Measurements from ENCODE around the gene SEC23B. TPM values are rescaled to one million over a fixed set of nuclear protein-coding genes. Genes with fewer than 3 reads are reported as not detected.

The SEC23B gene
- total and polyA plus RNA-seq, 10 of the 15 experiments (the other 5 are each of a cell fraction or from before 2014, with no cell fraction given): 49.1 to 121 (median 75.6) TPM

DNA sequence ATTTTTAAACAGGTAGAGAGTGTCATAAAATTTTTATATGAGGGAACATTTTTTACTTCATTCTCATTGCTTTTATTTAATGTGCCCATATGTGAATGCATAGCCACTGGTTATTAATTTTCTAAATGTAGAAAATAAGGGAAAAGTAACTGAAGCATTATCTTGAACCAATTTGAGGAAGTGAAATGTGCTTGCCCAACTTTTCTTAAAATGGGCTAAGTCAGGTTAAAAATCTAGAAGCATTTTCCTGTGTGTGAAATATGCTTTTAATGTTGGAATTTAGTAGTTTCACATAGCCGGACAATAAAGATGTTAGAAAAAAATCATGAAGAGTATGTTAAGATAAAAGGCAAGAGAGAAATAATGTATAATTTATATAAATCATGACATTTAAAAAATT, 3.8 kb downstream of the SEC23B start:
- Histone ChIP-seq H3K27ac (ENCODE audit: control insufficient read depth, insufficient read depth) (no peak overlapping the region), H3K27me3 (replicated peaks in 1 of 2; ENCODE audit: control insufficient read depth in 2 of 2, insufficient read depth in 2 of 2, low read length in 1 of 2) (no peaks in the 10 kb centered on the region), H3K9me3 (replicated peaks; ENCODE audit: control insufficient read depth, insufficient read depth, low read length) (no peaks in the 10 kb centered on the region), H2AFZ (ENCODE audit: control insufficient read depth, low read depth, low read length) (no peak overlapping the region), H3K9ac (ENCODE audit: control insufficient read depth, insufficient read depth, low read length) (no peak overlapping the region), H3K4me2 (ENCODE audit: control insufficient read depth, insufficient read depth) (no peak overlapping the region; the same call in none of the 2 replicates), H3K4me1 (ENCODE audit: control insufficient read depth, insufficient read depth, low read length) (no peaks in the 10 kb centered on the region), H3K4me3 (no peak overlapping the region), H4K20me1 (ENCODE audit: control insufficient read depth, insufficient read depth) (no peaks in the 10 kb centered on the region), H3K36me3 (ENCODE audit: control insufficient read depth in 2 of 2, insufficient read depth in 2 of 2, low read length in 1 of 2) (peaks cover 3 to 22% of the 10 kb centered on the region in 2 experiments), H3K79me2 (ENCODE audit: control insufficient read depth, insufficient read depth, low read length) (peaks cover 19% of the 10 kb centered on the region)
- POLR2A ChIA-PET: interaction anchor here (0.7 kb wide), 1 partner anchor 15 kb away, joined by 3 read pairs; the partner anchor contains the start of gene RBBP9
- RAD21 ChIA-PET (ENCODE audit: unreplicated experiment): no interaction called here
- DNase-seq (ENCODE audit: low read depth, low spot score) (no peak), ATAC-seq (no peak), FAIRE-seq (no peak)
- 88% methylated on average over 1 of the region's 1 CpG for WGBS (ENCODE audit: insufficient coverage, insufficient replicate concordance, low lambda C conversion rate, missing lambda C conversion rate)
- BruUV-seq (replicated peaks): no TSS peak
- SMC1A ChIA-PET (ENCODE audit: uncharacterized antibody, unreplicated experiment): no interaction called here
- in situ Hi-C loops (cut with MboI): loop anchor here (25.0 kb wide), 1 partner anchor 1501 kb away; the partner anchor contains the start of gene NAA20
- intact Hi-C loops (cut with micrococcal nuclease; ENCODE audit: unreplicated experiment): no loop called here
- CTCF ChIA-PET: no interaction called here
- no peak for TF ChIP-seq SIX5 (IDR thresholded peaks at IDR 0.05; ENCODE audit: low read depth, low read length, severe bottlenecking)
- peak; percentile 71; the same call in 1 of the 2 replicates for TF ChIP-seq SPI1 (IDR thresholded peaks at IDR 0.05; ENCODE audit: borderline replicate concordance, insufficient read depth, low read depth, low read length)

DNA sequence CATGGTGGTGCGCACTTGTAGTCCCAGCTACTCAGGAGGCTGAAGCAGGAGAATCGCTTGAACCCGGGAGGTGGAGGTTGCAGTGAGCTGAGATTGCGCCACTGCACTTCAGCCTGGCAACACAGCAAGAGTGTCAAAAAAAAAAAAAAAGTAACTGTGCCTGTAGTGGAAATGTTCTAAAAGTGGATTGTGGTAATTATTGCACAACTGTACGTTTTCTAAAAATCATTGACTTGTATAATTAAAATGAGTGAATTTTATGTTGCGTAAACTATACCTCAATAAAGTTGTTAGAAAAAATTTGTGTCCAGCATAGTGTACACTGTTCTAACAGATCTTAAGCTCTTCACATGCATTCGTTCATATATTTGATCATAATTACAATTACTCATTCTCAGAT, 5.5 kb downstream of the SEC23B start:
- no peak overlapping the region for H3K27ac ChIP-seq (ENCODE audit: control insufficient read depth, insufficient read depth)
- H3K4me2 ChIP-seq (ENCODE audit: control insufficient read depth, insufficient read depth): no peak overlapping the region
- H3K27me3 ChIP-seq (replicated peaks in 1 of 2; ENCODE audit: control insufficient read depth in 2 of 2, insufficient read depth in 2 of 2, low read length in 1 of 2): no peaks in the 10 kb centered on the region
- no peaks in the 10 kb centered on the region for H3K4me1 ChIP-seq (ENCODE audit: control insufficient read depth, insufficient read depth, low read length)
- BruUV-seq (replicated peaks): no TSS peak
- DNase-seq (ENCODE audit: low read depth, low spot score) (no peak), FAIRE-seq (no peak), ATAC-seq (no peak)
- H3K36me3 ChIP-seq (ENCODE audit: control insufficient read depth in 2 of 2, insufficient read depth in 2 of 2, low read length in 1 of 2): peaks cover 3 to 29% of the 10 kb centered on the region in 2 experiments
- in situ Hi-C loops (cut with MboI): loop anchor here (25.0 kb wide), 1 partner anchor 1499 kb away; the partner anchor contains the start of gene NAA20
- no peak overlapping the region for H2AFZ ChIP-seq (ENCODE audit: control insufficient read depth, low read depth, low read length)
- intact Hi-C loops (cut with micrococcal nuclease; ENCODE audit: unreplicated experiment): no loop called here
- no peak overlapping the region for H3K4me3 ChIP-seq
- CTCF ChIA-PET: no interaction called here
- SMC1A ChIA-PET (ENCODE audit: uncharacterized antibody, unreplicated experiment): interaction anchor here (1.0 to 2.7 kb wide), 2 partner anchors 16 to 46 kb away, joined by 3 to 5 read pairs; partner anchors contain the start of genes DZANK1 and POLR3F
- no peak for TF ChIP-seq REST (IDR thresholded peaks at IDR 0.05; ENCODE audit: low read depth, low read length)
- no peak for TF ChIP-seq ZBTB33 (IDR thresholded peaks at IDR 0.05)
- no peak for TF ChIP-seq NFYB (IDR thresholded peaks at IDR 0.05; ENCODE audit: insufficient read depth, low read depth, low read length)
- TF ChIP-seq IRF4 (IDR thresholded peaks at IDR 0.05; ENCODE audit: low read depth, low read length): no peak
- TF ChIP-seq SREBF1 (IDR thresholded peaks at IDR 0.05; ENCODE audit: low read length): no peak
- H3K9ac ChIP-seq (ENCODE audit: control insufficient read depth, insufficient read depth, low read length): no peak overlapping the region
- peaks cover 16% of the 10 kb centered on the region for H3K79me2 ChIP-seq (ENCODE audit: control insufficient read depth, insufficient read depth, low read length)
- H3K9me3 ChIP-seq (replicated peaks; ENCODE audit: control insufficient read depth, insufficient read depth, low read length): no peaks in the 10 kb centered on the region
- POLR2A ChIA-PET: interaction anchor here (0.6 kb wide), 1 partner anchor 34 kb away, joined by 3 read pairs; no protein-coding TSS in a partner anchor
- RAD21 ChIA-PET (ENCODE audit: unreplicated experiment): no interaction called here
- WGBS (ENCODE audit: insufficient coverage, insufficient replicate concordance, low lambda C conversion rate, missing lambda C conversion rate): 98% methylated on average over 7 of the region's 7 CpGs
- H4K20me1 ChIP-seq (ENCODE audit: control insufficient read depth, insufficient read depth): no peaks in the 10 kb centered on the region
